Measurements from ENCODE around the gene C13orf46. TPM values are rescaled to one million over a fixed set of nuclear protein-coding genes. Genes with fewer than 3 reads are reported as not detected.

Gene C13orf46
- total RNA-seq, 2 donors from 2014 or later = 0.24 to 0.44 TPM

- Histone ChIP-seq H3K4me1 (no peaks in the 10 kb centered on the region), H3K9ac (ENCODE audit: low read depth in 2 of 2, low read length in 2 of 2) (no peak overlapping the region), H3K27ac (no peak overlapping the region), H3K9me3 (no peaks in the 10 kb centered on the region), H3K27me3 (no peaks in the 10 kb centered on the region), H3K4me3 (no peak overlapping the region), H3K36me3 (no peaks in the 10 kb centered on the region)
- intact Hi-C loops (cut with DNase I) = no loop called here
- TF ChIP-seq CTCF (IDR thresholded peaks at IDR 0.05) = no peak
- no peak for DNase-seq
These were observed 39.5 kb upstream of the C13orf46 start for GRCh38 chr13:114013336-114013735.

GRCh38 chr13:114012921-114013320, 39.0 kb upstream of the C13orf46 start:
- H3K27ac ChIP-seq = no peak overlapping the region
- H3K36me3 ChIP-seq = no peaks in the 10 kb centered on the region
- DNase-seq = no peak
- no peaks in the 10 kb centered on the region for H3K4me1 ChIP-seq
- no peak overlapping the region for H3K9ac ChIP-seq (ENCODE audit: low read depth in 2 of 2, low read length in 2 of 2)
- H3K4me3 ChIP-seq = no peak overlapping the region
- TF ChIP-seq CTCF (IDR thresholded peaks at IDR 0.05) = no peak
- intact Hi-C loops (cut with DNase I) = no loop called here
- H3K9me3 ChIP-seq = no peaks in the 10 kb centered on the region
- no peaks in the 10 kb centered on the region for H3K27me3 ChIP-seq

GRCh38 chr13:114012141-114012540, 38.3 kb upstream of the C13orf46 start:
- no peak for TF ChIP-seq CTCF (IDR thresholded peaks at IDR 0.05)
- no peak for DNase-seq
- H3K27me3 ChIP-seq = no peaks in the 10 kb centered on the region
- no peak overlapping the region for H3K27ac ChIP-seq
- no peaks in the 10 kb centered on the region for H3K36me3 ChIP-seq
- H3K9me3 ChIP-seq = no peaks in the 10 kb centered on the region
- H3K4me3 ChIP-seq = no peak overlapping the region
- H3K9ac ChIP-seq (ENCODE audit: low read depth in 2 of 2, low read length in 2 of 2) = no peak overlapping the region
- H3K4me1 ChIP-seq = no peaks in the 10 kb centered on the region
- intact Hi-C loops (cut with DNase I) = no loop called here

- no peak for TF ChIP-seq CTCF (IDR thresholded peaks at IDR 0.05)
- no peaks in the 10 kb centered on the region for H3K36me3 ChIP-seq
- no peak for DNase-seq
- H3K9ac ChIP-seq (ENCODE audit: low read depth in 2 of 2, low read length in 2 of 2) = no peak overlapping the region
- intact Hi-C loops (cut with DNase I) = no loop called here
- no peak overlapping the region for H3K4me3 ChIP-seq
- no peaks in the 10 kb centered on the region for H3K4me1 ChIP-seq
- no peak overlapping the region for H3K27ac ChIP-seq
- no peaks in the 10 kb centered on the region for H3K9me3 ChIP-seq
- no peaks in the 10 kb centered on the region for H3K27me3 ChIP-seq
These were observed 37.4 kb upstream of the C13orf46 start for GRCh38 chr13:114011226-114011625.

GRCh38 chr13:114010401-114011101, 36.7 kb upstream of the C13orf46 start:
- Histone ChIP-seq H3K27me3 (no peaks in the 10 kb centered on the region), H3K27ac (no peak overlapping the region), H3K9me3 (no peaks in the 10 kb centered on the region), H3K9ac (ENCODE audit: low read depth in 2 of 2, low read length in 2 of 2) (no peak overlapping the region), H3K4me1 (no peaks in the 10 kb centered on the region), H3K36me3 (no peaks in the 10 kb centered on the region), H3K4me3 (no peak overlapping the region)
- no peak for DNase-seq
- no peak for TF ChIP-seq CTCF (IDR thresholded peaks at IDR 0.05)
- intact Hi-C loops (cut with DNase I) = no loop called here

All from colonic mucosa (tissue), 4 donors.